NCI-H128 (cell line): ENCODE data around the gene CXorf51B.
"Not testable (repeated sequence)": the region's sequence is repeated elsewhere in the genome, so short reads cannot be mapped to it uniquely, and the experiment has no call there.

ENCODE experiments used
- DNase-seq: peaks from one replicate; lab custom pipeline; 2025; ENCODE audit not compliant: unreplicated experiment; lab: John Stamatoyannopoulos, UW

The CXorf51B gene

GRCh38 chrX:146809471-146809870 lies at the start of gene CXorf51B:
Gene CXorf51B (plus strand): TSS chrX:146809771. CDS start chrX:146809792, 21 bp downstream.
- DNase-seq, result not testable (repeated sequence)

- DNase-seq, result not testable (repeated sequence)
Observed at GRCh38 chrX:146814644-146815043, 5.1 kb downstream of the CXorf51B start, which contains the start of gene CXorf51A. Gene CXorf51A (minus strand): TSS chrX:146814744. CDS start chrX:146814723, 21 bp downstream.

GRCh38 chrX:146831994-146832393 lies 22.4 kb downstream of the CXorf51B start:
- DNase-seq, result no peak

GRCh38 chrX:146854281-146854680 lies 44.7 kb downstream of the CXorf51B start:
- no peak for DNase-seq
